ENCODE results near the gene PRM1. TPM values are rescaled to one million over a fixed set of nuclear protein-coding genes. Genes with fewer than 3 reads are reported as not detected.

Gene PRM1
- total and polyA plus RNA-seq, 2 of the 13 experiments (the other 11 are each of a cell fraction or from before 2014, with no cell fraction given) = not detected

- peak; percentile 65; the same call in 1 of the 2 replicates for TF ChIP-seq PCBP1 (IDR thresholded peaks at IDR 0.05; ENCODE audit: borderline replicate concordance, low read depth, low read length)
- peak; percentile 81 for TF ChIP-seq BRD4 (CRISPR knock-in tag; IDR thresholded peaks at IDR 0.05)
- no peak for TF ChIP-seq ZNF580 (CRISPR knock-in tag; IDR thresholded peaks at IDR 0.05; ENCODE audit: borderline replicate concordance, low read depth)
- 0 out of 2 replicates have a peak, but pooled peaks have one; percentile 50 for TF ChIP-seq PPARG (CRISPR knock-in tag; conservative IDR thresholded peaks at IDR 0.05)
- 0 out of 2 replicates have a peak, but pooled peaks have one; percentile 65 for TF ChIP-seq ZNF557 (CRISPR knock-in tag; IDR thresholded peaks at IDR 0.05)
- no peak for TF ChIP-seq CEBPB (IDR thresholded peaks at IDR 0.05; ENCODE audit: borderline replicate concordance, low read depth, low read length)
- TF ChIP-seq SKIL (CRISPR knock-in tag; IDR thresholded peaks at IDR 0.05; ENCODE audit: borderline replicate concordance) = 0 out of 2 replicates have a peak, but pooled peaks have one; percentile 59
- TF ChIP-seq ZNF468 (CRISPR knock-in tag; IDR thresholded peaks at IDR 0.05) = 0 out of 2 replicates have a peak, but pooled peaks have one; percentile 26
- TF ChIP-seq HNRNPUL1 (IDR thresholded peaks at IDR 0.05; ENCODE audit: low read depth, low read length) = no peak
- TF ChIP-seq MIXL1 (CRISPR knock-in tag; IDR thresholded peaks at IDR 0.05) = no peak; the same call in 1 of the 2 replicates
- peak; percentile 68; the same call in 1 of the 2 replicates for TF ChIP-seq ZGPAT (CRISPR knock-in tag; IDR thresholded peaks at IDR 0.05)
- TF ChIP-seq HES4 (CRISPR knock-in tag; IDR thresholded peaks at IDR 0.05; ENCODE audit: borderline replicate concordance) = peak; percentile 85
- no peak for TF ChIP-seq ZSCAN5A (CRISPR knock-in tag; IDR thresholded peaks at IDR 0.05; ENCODE audit: borderline replicate concordance)
- no peak for TF ChIP-seq ZMYM3 (CRISPR knock-in tag; IDR thresholded peaks at IDR 0.05)
- TF ChIP-seq CERS6 (CRISPR knock-in tag; IDR thresholded peaks at IDR 0.05) = peak; percentile 69; the same call in 1 of the 2 replicates
- TF ChIP-seq ZNF670 (CRISPR knock-in tag; IDR thresholded peaks at IDR 0.05; ENCODE audit: borderline replicate concordance) = 0 out of 2 replicates have a peak, but pooled peaks have one; percentile 38
- peak; percentile 88; the same call in 1 of the 2 replicates for TF ChIP-seq ZNF232 (CRISPR knock-in tag; IDR thresholded peaks at IDR 0.05; ENCODE audit: borderline replicate concordance)
- TF ChIP-seq SOX6 (IDR thresholded peaks at IDR 0.05) = no peak
- peak; percentile 46 for TF ChIP-seq SOX6 (CRISPR knock-in tag; IDR thresholded peaks at IDR 0.05)
- TF ChIP-seq ATRX (CRISPR knock-in tag; IDR thresholded peaks at IDR 0.05; ENCODE audit: borderline replicate concordance) = no peak
- TF ChIP-seq TEF (CRISPR knock-in tag; IDR thresholded peaks at IDR 0.05) = peak; percentile 25; the same call in 1 of the 2 replicates
- no peak for TF ChIP-seq WIZ (CRISPR knock-in tag; IDR thresholded peaks at IDR 0.05)
Measured at GRCh38 chr16:11255737-11256660, 25.1 kb downstream of the PRM1 start, which contains the start of gene SOCS1 (continued).
